ENCODE results near the gene C11orf91.
A peak's percentile ranks its signal among the peaks of the same experiment; 100 is the strongest.
"Not testable (repeated sequence)": the region's sequence is repeated elsewhere in the genome, so short reads cannot be mapped to it uniquely, and the experiment has no call there.

Gene C11orf91

DNA sequence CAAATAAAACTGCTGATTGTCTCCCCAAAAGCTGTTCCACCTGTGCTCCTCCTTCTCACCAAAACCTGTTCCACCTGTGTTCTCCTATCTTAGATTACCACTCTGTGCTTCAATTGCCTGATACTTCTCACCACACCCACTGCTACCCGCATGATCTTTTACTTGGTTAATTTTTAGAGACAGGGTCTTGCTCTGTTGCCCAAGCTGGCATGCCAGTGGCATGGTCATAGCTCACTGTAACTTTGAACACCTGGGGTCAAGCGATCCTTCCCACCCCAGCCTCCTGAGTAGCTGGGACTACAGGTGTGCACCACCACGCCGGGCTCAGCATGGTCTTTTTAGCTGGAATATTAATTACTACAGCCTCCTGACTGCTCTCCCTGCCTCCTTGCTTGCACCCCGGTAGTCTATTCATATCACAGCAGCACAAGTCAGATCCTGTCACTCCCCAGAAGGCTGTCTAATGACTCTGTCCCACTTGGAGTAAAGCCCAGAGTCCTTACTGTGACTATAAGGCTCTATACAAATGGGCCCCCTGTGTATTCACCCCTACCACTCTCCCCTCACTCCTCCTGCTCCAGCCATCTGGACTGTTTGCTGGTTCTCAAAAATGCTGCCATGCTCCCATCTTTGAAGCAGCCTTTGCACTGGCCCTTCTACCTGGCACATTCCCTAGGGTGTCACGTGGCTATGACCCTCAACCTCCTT, 3.5 kb downstream of the C11orf91 start:
- no peak for DNase-seq (ENCODE audit: low read depth in 2 of 2)

DNA sequence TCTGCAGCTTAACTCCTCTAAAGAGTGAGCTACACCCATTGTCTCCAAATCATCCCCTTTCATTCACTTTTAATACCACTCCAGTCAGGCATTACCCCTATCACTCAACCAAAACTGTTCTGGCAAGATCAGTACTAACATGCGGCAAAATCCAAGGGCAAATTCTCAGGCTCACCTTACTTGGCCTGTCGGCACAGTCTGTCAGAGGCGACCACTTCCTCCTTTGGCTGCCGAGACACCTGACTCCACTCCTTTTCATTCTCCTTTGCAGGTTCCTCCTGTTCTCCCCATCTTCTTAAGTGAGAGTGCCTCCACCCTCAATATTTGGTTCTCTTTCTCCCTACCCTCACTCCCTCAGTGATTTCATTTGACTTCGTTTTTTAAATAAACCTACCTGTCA, 4.2 kb downstream of the C11orf91 start:
- DNase-seq (ENCODE audit: low read depth in 2 of 2) = no peak

DNA sequence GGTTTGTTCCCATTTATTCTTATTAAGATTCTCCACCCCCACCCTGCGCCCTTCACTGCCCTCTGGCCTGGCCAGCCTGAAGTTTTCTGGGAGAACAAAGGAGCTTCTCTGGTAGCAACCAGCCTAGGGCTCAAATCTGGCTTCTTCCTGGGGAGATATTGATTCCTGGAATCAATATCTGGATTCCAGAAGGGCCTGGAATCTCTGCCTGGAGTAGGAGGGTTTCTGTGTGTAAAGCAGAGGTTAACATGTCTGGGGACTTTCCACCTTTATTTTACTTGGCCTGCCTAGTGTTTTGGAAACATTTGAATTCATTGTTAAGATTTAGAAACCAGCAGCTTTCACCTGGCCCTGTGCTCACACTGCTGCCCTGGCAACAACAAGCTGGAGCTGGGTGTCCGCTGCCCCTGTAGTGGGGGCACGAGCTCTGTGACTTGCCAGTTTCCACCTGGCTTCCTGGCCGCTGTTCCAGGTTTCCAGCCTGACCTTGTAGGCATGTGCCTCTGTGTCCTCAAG, 5.5 kb downstream of the C11orf91 start:
- no peak for DNase-seq (ENCODE audit: low read depth in 2 of 2)

DNA sequence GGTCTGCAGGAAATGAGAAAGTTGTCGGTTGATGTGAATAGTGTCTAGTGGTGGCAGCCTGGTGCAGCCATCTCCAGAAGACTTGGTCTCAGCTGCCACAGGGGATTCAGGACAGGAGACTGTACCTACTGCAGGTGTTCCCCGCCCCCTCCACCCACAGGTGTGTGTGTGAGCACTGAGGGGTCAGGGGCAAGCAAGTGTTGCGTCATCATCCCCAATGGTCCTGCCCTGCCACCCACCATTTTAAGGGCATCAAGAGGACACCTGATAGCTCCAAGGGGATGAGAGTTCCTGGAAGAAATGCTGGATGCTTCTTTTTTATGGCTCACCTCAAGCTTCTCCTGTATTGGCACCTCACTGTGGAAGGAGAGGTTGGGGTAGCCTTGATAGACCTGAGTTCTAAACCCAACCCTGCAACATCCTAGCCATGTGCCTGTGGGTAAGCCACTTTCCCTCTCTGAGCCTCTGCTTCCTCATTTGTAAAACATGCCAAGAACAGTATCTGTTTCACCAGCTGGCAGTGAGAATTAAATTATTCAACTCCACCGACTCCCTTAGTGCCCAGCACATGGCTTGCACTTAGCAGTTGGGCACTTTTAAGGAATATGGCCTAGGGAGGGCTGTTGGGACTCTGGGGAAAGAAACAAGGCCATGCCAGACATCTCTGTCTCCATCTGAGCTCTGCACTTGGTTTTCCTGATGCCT, 6.1 kb downstream of the C11orf91 start:
- no peak for DNase-seq (ENCODE audit: low read depth in 2 of 2)

DNA sequence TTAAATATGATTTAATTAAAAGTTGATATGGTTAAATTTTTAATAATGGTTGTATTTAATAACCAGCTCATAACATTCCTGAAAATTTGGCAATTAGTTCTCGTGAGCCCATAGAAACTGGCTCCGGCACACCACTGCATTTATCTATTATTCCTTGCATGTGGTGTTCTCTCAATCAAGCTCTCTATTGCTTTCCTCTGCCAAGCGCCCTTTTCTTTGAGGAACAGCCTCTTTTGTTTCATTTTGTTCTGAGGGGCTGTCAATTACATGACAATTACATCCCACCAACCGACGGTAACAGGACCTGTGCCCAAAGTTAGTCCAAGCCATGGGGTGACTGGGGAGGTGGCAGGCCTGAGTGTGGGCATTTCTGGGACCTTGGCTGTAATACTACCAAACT, 8.1 kb downstream of the C11orf91 start:
- no peak for DNase-seq (ENCODE audit: low read depth in 2 of 2)

DNA sequence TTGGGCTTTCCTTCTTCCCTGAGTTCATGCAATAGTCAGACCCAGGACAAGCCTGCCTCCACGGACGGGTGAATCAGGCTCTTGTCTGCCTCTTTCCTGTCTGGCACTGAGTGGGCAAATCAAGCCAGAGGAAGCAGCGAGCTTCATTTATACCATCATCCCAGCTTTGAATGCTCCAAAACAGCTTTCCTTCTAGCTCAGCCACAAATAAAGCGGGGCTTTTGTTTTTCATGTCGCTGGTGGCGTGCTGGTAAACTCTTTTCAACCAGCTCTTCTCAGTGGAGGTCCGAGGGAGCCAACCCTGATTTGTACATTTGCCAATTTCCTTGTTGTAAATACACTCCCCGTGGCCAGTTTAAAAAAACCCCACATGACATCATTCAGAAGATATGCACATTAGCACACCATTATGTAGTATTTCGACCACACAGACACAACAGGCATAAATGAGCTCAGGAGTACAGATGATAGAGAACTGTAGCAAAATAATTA, 8.6 kb downstream of the C11orf91 start:
- peak; percentile 93 to 94 for DNase-seq (ENCODE audit: low read depth in 2 of 2)

DNA sequence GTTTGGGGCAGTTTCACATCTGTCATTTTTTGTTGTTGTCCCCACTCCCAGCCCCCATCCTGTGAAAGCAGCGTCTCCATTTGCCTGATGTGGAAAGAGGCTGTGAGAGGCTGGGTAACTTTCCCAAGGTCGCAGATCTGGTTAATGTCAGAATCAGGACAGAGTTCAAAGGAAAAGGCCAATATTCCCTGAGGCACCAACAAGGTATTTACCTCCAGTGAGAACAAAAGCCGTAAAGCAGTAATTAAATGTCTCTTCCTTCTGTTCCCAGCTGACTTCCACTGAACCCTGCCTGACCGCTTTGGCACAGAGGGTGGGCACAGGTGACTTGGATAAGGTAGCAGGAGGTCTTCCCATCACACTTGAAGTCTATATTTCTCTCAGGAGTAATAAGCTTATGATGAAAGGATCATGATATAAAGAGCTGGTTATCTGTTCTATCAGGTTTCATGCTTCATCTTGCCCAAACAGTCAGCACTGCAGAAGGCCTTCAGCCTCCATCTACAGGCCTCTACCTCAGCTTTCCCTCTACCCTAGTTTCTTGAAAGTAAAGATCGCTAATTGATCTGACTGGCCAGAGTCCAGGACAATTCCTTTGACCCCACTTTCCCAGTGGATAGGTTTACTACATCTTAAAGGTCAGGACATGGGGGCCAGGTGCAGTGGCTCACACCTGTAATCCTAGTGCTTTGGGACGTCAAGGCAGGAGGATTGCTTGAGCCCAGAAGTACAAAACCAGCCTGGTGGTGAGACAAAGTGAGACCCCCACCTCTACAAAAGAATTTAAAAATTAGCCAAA, 9.4 kb downstream of the C11orf91 start:
- no peak for DNase-seq (ENCODE audit: low read depth in 2 of 2)

DNA sequence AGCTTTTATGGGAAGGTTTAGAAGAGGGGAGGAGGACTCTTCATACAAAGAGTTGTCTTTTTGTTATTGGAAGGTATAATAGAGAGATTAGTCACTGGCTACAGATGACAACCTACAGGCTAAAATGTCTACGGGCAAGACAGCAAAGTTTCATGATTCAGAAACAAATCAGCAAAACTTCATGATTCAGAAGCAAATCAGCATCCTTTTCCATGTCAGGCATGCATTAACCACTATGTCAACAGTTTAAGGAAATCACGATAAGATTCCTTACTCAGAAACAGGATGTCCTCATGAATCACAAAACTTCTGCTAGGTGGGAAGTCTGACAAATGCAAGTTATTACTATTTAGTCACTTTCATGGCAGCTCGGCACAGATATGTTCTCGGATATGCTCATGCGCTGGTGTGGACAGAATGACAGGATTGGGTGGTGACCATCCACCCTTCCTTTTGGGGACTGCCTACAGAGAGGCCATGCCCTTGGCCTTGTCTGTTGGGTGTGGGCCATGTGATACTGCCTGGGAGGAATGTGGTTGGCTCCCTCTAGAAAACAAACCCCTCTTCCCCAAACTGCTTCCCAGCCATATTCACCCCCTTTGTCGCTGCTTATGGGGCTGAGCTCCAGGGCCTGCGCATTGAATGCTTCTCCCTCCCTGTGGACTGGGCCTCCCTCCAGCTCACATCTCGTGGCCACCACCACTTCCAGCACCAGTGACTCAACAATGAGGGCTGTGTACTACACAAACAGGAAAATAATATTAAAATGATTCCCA, 10.1 kb downstream of the C11orf91 start:
- peak; percentile 92 to 94 for DNase-seq (ENCODE audit: low read depth in 2 of 2)

DNA sequence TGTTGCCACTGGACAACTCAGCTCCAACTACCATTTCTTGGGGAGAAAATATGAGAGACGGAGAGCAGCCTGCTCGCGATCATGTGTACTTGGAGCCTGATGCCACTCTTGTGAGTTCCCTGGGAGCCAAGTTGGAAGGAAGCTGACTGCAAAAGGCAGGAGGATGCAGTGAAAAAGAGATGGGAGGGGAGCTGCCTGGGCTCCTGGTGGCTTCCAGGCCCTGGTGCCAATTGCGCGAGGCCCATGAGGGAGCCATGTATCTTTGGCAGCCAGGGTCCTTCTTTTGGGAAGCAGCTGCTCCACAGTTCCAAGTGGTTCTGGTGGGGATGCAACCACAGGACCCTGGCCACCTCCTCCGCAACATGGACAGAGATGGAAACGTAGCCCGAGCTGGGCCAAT, 11.1 kb downstream of the C11orf91 start:
- no peak for DNase-seq (ENCODE audit: low read depth in 2 of 2)

DNA sequence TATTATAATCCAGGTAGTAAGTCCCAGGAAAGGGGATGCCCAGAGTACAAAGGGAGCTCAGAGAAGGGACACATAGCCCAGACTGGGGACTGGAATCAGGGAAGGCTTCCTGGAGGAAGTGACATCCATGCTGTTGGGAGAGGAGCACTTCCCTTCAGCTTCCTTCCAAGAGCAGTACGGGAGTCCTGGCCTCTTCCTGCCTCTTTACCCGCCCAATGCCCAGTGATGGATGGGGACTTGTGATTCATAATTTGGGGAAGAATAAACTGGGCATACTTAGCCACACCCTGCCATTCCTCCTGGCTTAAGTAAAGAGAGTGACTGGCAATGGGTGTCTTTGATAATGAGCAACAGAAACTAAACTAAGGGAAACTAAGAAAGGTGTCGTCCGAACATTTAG, 11.5 kb downstream of the C11orf91 start:
- DNase-seq (ENCODE audit: low read depth in 2 of 2) = no peak

DNA sequence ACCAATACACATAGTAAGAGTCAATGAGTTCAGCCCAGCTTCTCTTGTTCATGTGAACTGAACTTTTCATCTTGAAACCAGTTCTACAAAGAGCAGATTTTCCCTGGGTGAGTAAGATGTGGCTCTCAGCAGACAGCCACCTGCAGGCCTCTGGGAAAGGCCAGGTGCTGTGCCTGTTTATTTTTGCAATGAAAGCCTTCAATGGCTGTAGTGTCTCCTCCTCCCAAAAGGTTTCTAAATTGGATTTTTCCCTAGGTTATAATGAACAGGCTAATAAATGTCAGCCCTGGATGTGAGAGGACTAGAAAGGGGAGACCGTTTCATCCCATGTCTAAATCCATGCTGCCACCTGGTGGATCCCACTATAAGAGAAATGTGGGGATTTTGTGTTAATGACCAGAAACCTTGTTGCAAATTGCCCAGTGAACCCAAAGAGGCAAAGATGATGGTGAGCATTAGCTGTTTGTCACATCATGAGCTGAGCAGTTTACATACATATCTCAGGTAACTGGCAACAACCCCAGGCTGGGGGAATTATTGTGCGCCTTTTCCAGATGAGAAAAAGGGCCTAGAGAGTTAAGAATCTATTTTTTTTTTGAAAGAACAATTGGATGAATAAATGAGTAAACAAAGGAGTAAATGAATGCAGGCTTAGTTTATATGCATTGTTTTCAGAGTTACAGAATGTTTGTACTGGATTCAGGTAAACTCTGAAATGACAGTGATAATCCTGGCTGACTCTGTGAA, 12.7 kb downstream of the C11orf91 start:
- DNase-seq (ENCODE audit: low read depth in 2 of 2) = peak in 1 of 2 experiments; percentile 56

DNA sequence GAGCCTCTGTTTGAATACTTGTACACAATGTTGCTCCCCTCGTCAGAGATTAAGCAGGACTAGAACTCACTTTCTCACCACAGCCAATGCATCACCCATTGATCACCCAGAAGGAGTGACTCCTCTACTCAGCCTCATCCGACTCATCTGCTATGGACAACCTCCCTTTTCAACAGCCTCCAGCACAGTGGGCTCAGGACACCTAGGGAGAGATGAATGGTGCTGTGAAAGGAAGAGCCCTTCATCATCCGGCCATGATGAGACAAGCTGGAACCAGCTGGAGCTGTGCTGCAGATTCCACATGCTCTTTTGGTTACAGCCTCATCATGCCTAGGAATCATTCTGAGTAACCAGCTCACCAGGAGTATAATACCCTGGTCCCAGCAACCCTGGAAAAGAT, 15.5 kb downstream of the C11orf91 start:
- DNase-seq (ENCODE audit: low read depth in 2 of 2) = no peak

DNA sequence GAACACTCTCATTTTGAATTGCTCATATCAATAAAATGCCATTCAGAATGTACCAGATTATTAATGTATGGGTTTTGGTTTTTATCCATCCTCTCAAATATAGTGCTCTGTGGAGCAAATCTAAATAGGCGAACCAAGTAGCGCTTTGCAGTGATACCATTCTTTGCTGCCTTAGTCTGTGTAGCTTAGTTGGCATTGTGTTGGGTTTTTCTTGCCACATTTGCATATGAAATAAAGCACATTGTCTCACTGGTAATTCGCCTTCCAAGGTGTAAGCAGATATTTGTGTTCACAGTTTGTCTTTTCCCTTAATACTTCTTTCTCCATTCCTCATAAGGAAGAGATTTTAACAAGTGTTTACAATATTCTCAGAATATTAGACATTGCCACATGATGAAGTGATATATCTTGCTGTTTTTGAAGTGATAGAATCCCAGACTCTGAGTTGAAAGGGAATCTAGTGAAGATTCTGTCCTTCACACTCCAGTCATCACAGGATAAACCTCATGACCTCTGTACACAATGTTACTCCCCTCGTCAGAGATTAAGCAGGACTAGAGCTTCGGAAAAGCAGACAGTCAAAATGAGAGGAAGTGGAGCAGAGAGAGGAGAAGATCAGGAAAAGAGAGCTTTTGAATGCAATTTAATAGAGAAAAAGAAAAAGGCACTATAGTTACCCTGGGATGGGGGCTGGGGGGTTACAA, 16.5 kb downstream of the C11orf91 start:
- no peak for DNase-seq (ENCODE audit: low read depth in 2 of 2)

DNA sequence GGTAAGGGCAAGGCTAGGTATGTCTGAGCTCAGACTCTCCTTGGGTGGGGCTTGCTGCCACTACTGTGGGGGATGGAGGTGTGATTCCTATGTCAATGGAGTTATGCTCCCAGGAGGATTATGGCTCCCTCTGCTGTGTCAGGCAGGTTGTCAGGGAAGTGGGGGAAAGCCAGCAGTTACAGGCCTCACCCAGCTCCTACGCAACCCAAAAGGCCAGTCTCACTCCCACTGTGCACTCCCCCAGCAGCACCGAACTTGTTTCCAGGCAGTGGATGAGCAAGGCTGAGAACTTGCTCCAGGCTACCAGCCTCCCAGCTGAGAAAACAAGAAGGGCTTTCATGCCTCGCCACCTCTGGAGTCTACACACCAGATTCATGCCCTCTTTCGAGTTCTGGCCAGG, 18.2 kb downstream of the C11orf91 start:
- DNase-seq (ENCODE audit: low read depth in 2 of 2) = no peak

DNA sequence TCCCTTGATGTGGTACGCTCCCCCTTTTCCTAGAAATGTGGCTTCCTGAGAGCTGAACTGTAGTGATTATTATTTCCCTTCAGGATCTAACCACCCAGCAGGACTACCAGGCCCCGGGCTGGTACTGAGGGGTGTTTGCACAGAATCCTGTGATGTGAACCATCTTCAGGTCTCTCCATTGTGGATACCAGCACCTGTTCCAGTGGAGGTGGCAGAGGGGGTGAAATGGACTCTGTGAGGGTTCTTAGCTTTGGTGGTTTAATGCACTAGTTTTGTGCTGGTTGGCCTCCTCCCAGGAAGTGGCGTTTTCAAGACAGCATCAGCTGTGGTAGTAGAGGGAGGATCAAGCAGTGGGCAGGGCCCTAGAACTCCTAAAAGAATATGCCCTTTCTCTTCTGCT, 18.6 kb downstream of the C11orf91 start:
- DNase-seq (ENCODE audit: low read depth in 2 of 2) = no peak

DNA sequence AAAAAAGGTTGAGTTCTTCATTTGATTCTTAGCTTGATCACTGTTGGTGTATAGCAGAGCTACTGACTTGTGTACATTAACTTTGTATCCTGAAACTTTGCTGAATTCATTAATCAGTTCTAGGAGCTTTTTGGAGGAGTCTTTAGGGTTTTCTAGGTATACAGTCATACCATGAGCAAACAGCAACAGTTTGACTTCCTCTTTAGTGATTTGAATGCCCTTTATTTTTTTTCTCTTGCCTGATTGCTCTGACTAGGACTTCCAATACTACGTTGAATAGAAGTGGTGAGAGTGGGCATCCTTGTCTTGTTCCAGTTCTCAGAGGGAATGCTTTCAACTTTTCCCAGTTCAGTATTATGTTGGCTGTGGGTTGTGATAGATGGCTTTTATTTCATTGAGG, 22.0 kb downstream of the C11orf91 start:
- not testable (repeated sequence) for DNase-seq (ENCODE audit: low read depth in 2 of 2)

DNA sequence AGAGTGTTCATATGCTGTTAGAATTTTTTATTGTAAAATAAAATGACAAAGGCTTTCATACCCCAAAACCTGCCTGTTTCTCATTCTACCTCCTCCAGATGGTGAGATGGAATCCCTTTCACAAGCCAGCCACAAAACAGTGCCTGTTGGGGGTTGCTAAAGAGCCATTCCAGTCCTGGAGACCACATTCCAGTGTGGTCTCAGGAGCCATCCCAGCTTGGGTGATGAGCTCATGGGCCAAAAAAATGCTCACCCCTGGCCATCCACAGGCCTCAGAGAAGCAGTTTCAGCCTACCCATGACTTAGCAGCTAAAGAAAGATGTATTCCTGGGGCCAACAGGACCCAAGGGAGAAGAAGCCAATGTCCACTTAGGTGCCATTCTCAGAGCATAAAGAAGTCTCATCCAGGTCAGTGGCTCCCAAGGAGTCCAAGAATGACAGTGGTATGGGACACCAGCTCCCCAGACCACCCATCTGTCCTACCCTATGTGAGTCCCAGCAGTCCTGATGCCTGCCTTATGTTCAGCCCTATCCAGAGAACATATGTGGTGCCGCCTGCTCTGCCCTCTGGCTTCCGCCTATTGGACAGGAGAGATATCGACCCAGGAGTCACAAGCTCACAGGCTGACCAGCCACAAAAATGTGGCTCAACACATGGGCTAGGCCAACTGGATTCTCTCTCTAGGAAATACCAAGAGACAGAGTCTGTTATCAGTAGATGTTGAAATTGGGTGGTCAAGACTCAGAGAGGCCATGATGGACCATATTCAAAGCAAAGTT, 26.4 kb downstream of the C11orf91 start:
- DNase-seq (ENCODE audit: low read depth in 2 of 2) = peak; percentile 79 to 81

DNA sequence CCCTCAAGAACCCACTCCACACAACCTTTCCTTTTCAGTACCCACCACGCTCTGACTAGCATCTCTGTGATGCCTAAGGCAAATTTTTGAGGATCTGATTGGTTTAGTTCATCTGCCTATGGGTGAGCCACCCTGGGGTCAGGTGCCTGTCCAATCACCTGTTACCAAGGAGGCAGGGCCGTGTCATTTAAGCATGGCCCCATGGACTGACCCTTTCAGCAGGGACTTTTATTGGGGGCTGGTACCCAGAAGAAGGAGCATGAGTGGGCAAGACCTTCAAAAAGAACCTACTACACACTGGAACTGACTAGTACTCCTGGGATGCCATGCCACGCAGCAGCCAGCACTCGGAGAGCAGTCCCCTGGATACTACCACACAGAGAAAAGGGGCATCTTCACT, 28.4 kb downstream of the C11orf91 start:
- DNase-seq (ENCODE audit: low read depth in 2 of 2) = no peak

DNA sequence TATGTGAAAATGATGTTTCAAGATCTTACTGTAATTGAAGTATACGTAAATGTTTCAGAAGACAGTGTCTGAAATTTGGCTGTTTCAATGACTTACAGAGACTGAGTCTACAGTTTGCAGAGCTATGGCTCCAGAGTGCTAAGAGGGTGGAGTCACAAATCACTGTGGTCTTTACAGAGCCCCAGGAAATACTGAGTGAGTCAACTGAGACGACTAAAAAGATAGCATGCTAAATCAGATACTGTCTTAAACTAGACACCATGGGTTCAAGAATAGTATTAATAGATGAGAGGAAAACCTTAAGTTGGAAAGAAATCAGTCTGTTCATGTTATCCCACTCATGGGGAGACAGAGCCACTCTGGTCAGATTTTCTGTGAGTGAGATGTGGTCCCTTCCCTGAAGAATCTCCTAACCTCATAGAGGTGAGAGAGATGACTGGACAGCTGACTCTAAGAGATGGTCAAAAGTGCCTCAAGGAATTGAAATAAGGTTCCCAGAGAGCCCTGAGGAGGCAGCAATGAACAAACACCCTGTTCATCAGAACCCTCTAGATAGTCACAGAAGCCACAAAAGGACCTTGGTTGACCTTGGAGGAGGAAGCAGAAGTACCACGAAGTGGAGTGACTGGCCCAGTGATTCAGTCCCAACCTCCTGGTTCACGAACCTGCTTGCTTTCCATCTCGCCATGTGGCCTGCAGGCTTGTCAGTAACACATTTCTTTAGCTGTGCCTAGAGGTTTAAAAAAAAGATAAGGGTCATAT, 30.2 kb downstream of the C11orf91 start:
- peak in 1 of 2 experiments; percentile 29 for DNase-seq (ENCODE audit: low read depth in 2 of 2)

All from fibroblast of skin of left quadriceps (primary cell).